ENCODE results near the gene WDR5. TPM values are rescaled to one million over a fixed set of nuclear protein-coding genes. Genes with fewer than 3 reads are reported as not detected.

WDR5 gene
- total RNA-seq, 1 experiment from 2014 or later: 36.2 TPM

- no peak for DNase-seq (ENCODE audit: low read depth)
These were observed 22.4 kb downstream of the WDR5 start for GRCh38 chr9:134158242-134158641.

- no peak for DNase-seq (ENCODE audit: low read depth)
These were observed 23.0 kb downstream of the WDR5 start for GRCh38 chr9:134158753-134159392.

- no peak for DNase-seq (ENCODE audit: low read depth)
These were observed 23.8 kb downstream of the WDR5 start for GRCh38 chr9:134159566-134160245.

GRCh38 chr9:134161647-134162046 lies 25.8 kb downstream of the WDR5 start:
- DNase-seq (ENCODE audit: low read depth): no peak

GRCh38 chr9:134162212-134162775 lies 26.4 kb downstream of the WDR5 start:
- no peak for DNase-seq (ENCODE audit: low read depth)

- DNase-seq (ENCODE audit: low read depth): no peak
These were observed 27.1 kb downstream of the WDR5 start for GRCh38 chr9:134162926-134163370.

- peak; percentile 51 for DNase-seq (ENCODE audit: low read depth)
These were observed 27.7 kb downstream of the WDR5 start for GRCh38 chr9:134163371-134164196.

- DNase-seq (ENCODE audit: low read depth): no peak
These were observed 29.0 kb downstream of the WDR5 start for GRCh38 chr9:134164879-134165278.

- no peak for DNase-seq (ENCODE audit: low read depth)
These were observed 29.8 kb downstream of the WDR5 start for GRCh38 chr9:134165357-134166315.

- no peak for DNase-seq (ENCODE audit: low read depth)
These were observed 30.5 kb downstream of the WDR5 start for GRCh38 chr9:134166374-134166773.

- peak; percentile 91 for DNase-seq (ENCODE audit: low read depth)
These were observed 31.6 kb downstream of the WDR5 start for GRCh38 chr9:134167530-134167931.

GRCh38 chr9:134168757-134169550 lies 33.1 kb downstream of the WDR5 start:
- DNase-seq (ENCODE audit: low read depth): no peak

- no peak for DNase-seq (ENCODE audit: low read depth)
These were observed 34.0 kb downstream of the WDR5 start for GRCh38 chr9:134169724-134170401.

GRCh38 chr9:134170532-134171315 lies 34.8 kb downstream of the WDR5 start:
- DNase-seq (ENCODE audit: low read depth): no peak

GRCh38 chr9:134171316-134172197 lies 35.7 kb downstream of the WDR5 start:
- DNase-seq (ENCODE audit: low read depth): peak; percentile 93

- DNase-seq (ENCODE audit: low read depth): no peak
These were observed 36.6 kb downstream of the WDR5 start for GRCh38 chr9:134172198-134173126.
